Loucy (cell line): ENCODE measurements around the gene ERICH2.

Source experiments
- H2AFZ ChIP-seq: fragments of 200-600 bp; sonication (generic); 2 replicates; pipeline ENCODE4 v1.6.0; 2016; ENCODE audit warnings: antibody characterized with exemption, mild to moderate bottlenecking, low read length, moderate library complexity
- H3F3A ChIP-seq: fragments of 200-600 bp; 2 replicates; pipeline ENCODE4 v1.6.0; 2016; ENCODE audit warnings: antibody characterized with exemption, low read depth, mild to moderate bottlenecking
- H3K27me3 ChIP-seq: fragments of 200-600 bp; sonication (generic); 2 replicates; pipeline ENCODE4 v1.6.1; 2014; ENCODE audit warnings: low read length, mild to moderate bottlenecking; ENCODE audit not compliant: insufficient read depth, poor library complexity, severe bottlenecking
- H3K36me3 ChIP-seq: fragments of 200-600 bp; sonication (generic); 2 replicates; pipeline ENCODE4 v1.6.1; 2016; ENCODE audit warnings: low read length; ENCODE audit not compliant: insufficient read depth
- H3K4me1 ChIP-seq: fragments of 200-600 bp; sonication (generic); 2 replicates; pipeline ENCODE4 v1.5.1; 2014; ENCODE audit warnings: low read length, mild to moderate bottlenecking; ENCODE audit not compliant: insufficient read depth, poor library complexity, severe bottlenecking
- H3K4me2 ChIP-seq: fragments of 200-600 bp; sonication (generic); 2 replicates; pipeline ENCODE4 v1.6.0; 2014; ENCODE audit warnings: antibody characterized with exemption, low read length, low read depth, mild to moderate bottlenecking; ENCODE audit not compliant: poor library complexity, severe bottlenecking
- H3K4me3 ChIP-seq: fragments of 200-600 bp; sonication (generic); 2 replicates; pipeline ENCODE4 v1.5.1; 2014; ENCODE audit warnings: low read length, mild to moderate bottlenecking, mixed read lengths; ENCODE audit not compliant: poor library complexity, severe bottlenecking
- H3K79me2 ChIP-seq: fragments of 200-600 bp; sonication (generic); 2 replicates; pipeline ENCODE4 v1.6.1; 2014; ENCODE audit warnings: low read length; ENCODE audit not compliant: insufficient read depth
- H3K9ac ChIP-seq: fragments of 200-600 bp; sonication (generic); 2 replicates; pipeline ENCODE4 v1.6.0; 2014; ENCODE audit warnings: mild to moderate bottlenecking, low read depth, low read length, moderate library complexity; ENCODE audit not compliant: poor library complexity, severe bottlenecking
- H3K9me2 ChIP-seq: fragments of 200-600 bp; sonication (generic); replicated peaks from 2 replicates; pipeline ENCODE4 v1.6.1; 2016; ENCODE audit warnings: low read depth, low read length, mixed read lengths
- H3K9me3 ChIP-seq: fragments of 200-600 bp; sonication (generic); 2 replicates; pipeline ENCODE4 v1.6.1; 2014; ENCODE audit warnings: mild to moderate bottlenecking, antibody characterized with exemption, low read length, low read depth; ENCODE audit not compliant: insufficient read depth
- H4K20me1 ChIP-seq: fragments of 200-600 bp; sonication (generic); 2 replicates; pipeline ENCODE4 v1.6.0; 2014; ENCODE audit warnings: antibody characterized with exemption, low read length, mild to moderate bottlenecking; ENCODE audit not compliant: insufficient read depth, poor library complexity, severe bottlenecking
- CTCF ChIP-seq: fragments of 200-600 bp; sonication (generic); conservative IDR thresholded peaks from 2 replicates; pipeline ENCODE4 v1.5.1; 2014; ENCODE audit warnings: mild to moderate bottlenecking, antibody characterized with exemption, low read length
- EZH2phosphoT487 ChIP-seq: fragments of 200-600 bp; IDR thresholded peaks from 2 replicates; pipeline ENCODE4 v1.6.1; 2018; ENCODE audit warnings: antibody characterized with exemption, mild to moderate bottlenecking, moderate library complexity, borderline replicate concordance

The ERICH2 gene

GRCh38 chr2:170739507-170740046, 30.6 kb upstream of the ERICH2 start:
- no peaks in the 10 kb centered on the region for H3K9me3 ChIP-seq
- no peaks in the 10 kb centered on the region for H3K9me2 ChIP-seq
- H3K27me3 ChIP-seq = no peaks in the 10 kb centered on the region
- H2AFZ ChIP-seq = no peak overlapping the region
- H3K9ac ChIP-seq = no peak overlapping the region
- no peak overlapping the region for H3K4me3 ChIP-seq
- H3F3A ChIP-seq = no peaks in the 10 kb centered on the region
- H3K4me2 ChIP-seq = no peak overlapping the region
- no peaks in the 10 kb centered on the region for H3K79me2 ChIP-seq
- no peaks in the 10 kb centered on the region for H3K36me3 ChIP-seq
- H4K20me1 ChIP-seq = no peaks in the 10 kb centered on the region
- TF ChIP-seq CTCF (no peak), EZH2phosphoT487 (no peak)
- H3K4me1 ChIP-seq = peaks cover 12% of the 10 kb centered on the region

- H3K9me3 ChIP-seq = no peaks in the 10 kb centered on the region
- H3K36me3 ChIP-seq = no peaks in the 10 kb centered on the region
- H3K27me3 ChIP-seq = no peaks in the 10 kb centered on the region
- H3K9ac ChIP-seq = no peak overlapping the region
- peaks cover 22% of the 10 kb centered on the region for H3K4me1 ChIP-seq
- H2AFZ ChIP-seq = no peak overlapping the region
- H3F3A ChIP-seq = no peaks in the 10 kb centered on the region
- TF ChIP-seq CTCF (no peak), EZH2phosphoT487 (no peak)
- H3K79me2 ChIP-seq = no peaks in the 10 kb centered on the region
- H4K20me1 ChIP-seq = no peaks in the 10 kb centered on the region
- no peaks in the 10 kb centered on the region for H3K9me2 ChIP-seq
- no peak overlapping the region for H3K4me3 ChIP-seq
- no peak overlapping the region for H3K4me2 ChIP-seq
Measured at GRCh38 chr2:170740660-170741059, 29.5 kb upstream of the ERICH2 start.

- H3K79me2 ChIP-seq = no peaks in the 10 kb centered on the region
- H3K9me3 ChIP-seq = no peaks in the 10 kb centered on the region
- TF ChIP-seq EZH2phosphoT487 (no peak), CTCF (no peak)
- H3K27me3 ChIP-seq = no peaks in the 10 kb centered on the region
- no peak overlapping the region for H3K9ac ChIP-seq
- no peaks in the 10 kb centered on the region for H3F3A ChIP-seq
- no peak overlapping the region for H3K4me2 ChIP-seq
- H3K4me1 ChIP-seq = peaks cover 22% of the 10 kb centered on the region
- H3K4me3 ChIP-seq = no peak overlapping the region
- H3K36me3 ChIP-seq = no peaks in the 10 kb centered on the region
- H4K20me1 ChIP-seq = no peaks in the 10 kb centered on the region
- H3K9me2 ChIP-seq = no peaks in the 10 kb centered on the region
- no peak overlapping the region for H2AFZ ChIP-seq
Measured at GRCh38 chr2:170742000-170742399, 28.2 kb upstream of the ERICH2 start.
